WTC11 (cell line): ENCODE measurements around the gene FGD3.

Experiments used
- ESRRA ChIP-seq: sonication (generic); formaldehyde crosslinking; IDR thresholded peaks from 2 replicates; pipeline ENCODE4 v1.8.1; 2022; ENCODE audit warnings: mild to moderate bottlenecking, missing genetic modification reagents, borderline replicate concordance
- PREB ChIP-seq: sonication (generic); formaldehyde crosslinking; IDR thresholded peaks from 2 replicates; pipeline ENCODE4 v1.8.1; 2022; ENCODE audit warnings: mild to moderate bottlenecking, missing genetic modification reagents, moderate library complexity, borderline replicate concordance
- ZBTB21 ChIP-seq: sonication (generic); formaldehyde crosslinking; IDR thresholded peaks from 2 replicates; pipeline ENCODE4 v1.8.1; 2023; ENCODE audit warnings: mild to moderate bottlenecking, missing genetic modification reagents, borderline replicate concordance

- TF ChIP-seq ESRRA (no peak), PREB (CRISPR knock-in tag) (no peak), ZBTB21 (no peak)
Measured at GRCh38 chr9:93028448-93029006, 81.2 kb downstream of the FGD3 start.
